Keratinocyte (primary cell): ENCODE measurements around the gene ANKRD39. TPM values are rescaled to one million over a fixed set of nuclear protein-coding genes. Genes with fewer than 3 reads are reported as not detected.

ENCODE experiments used
- DNase-seq: peaks from one replicate; pipeline ENCODE4 v3.0.0-alpha.2; 2011; ENCODE audit warnings: low read depth, missing footprints, low spot score
- FAIRE-seq: peaks from 2 replicates; lab custom pipeline; 2011; peaks lifted over from hg19 to GRCh38; lab: Jason Lieb, UNC
- H2AFZ ChIP-seq: 2 replicates; pipeline ENCODE4 v1.6.0; 2012; ENCODE audit warnings: low read length, control low read depth, inconsistent platforms; ENCODE audit not compliant: control insufficient read depth
- H3K27ac ChIP-seq: 2 replicates; pipeline ENCODE4 v1.5.1; 2011; ENCODE audit warnings: low read length; ENCODE audit not compliant: control insufficient read depth, insufficient read depth
- H3K27me3 ChIP-seq: 3 replicates; pipeline ENCODE4 v1.6.0; 2011; ENCODE audit warnings: low read length; ENCODE audit not compliant: control insufficient read depth, insufficient read depth; ENCODE audit errors: extremely low read depth
- H3K36me3 ChIP-seq, 2 experiments: 2 replicates in 1 of 2; 3 replicates in 1 of 2; pipeline ENCODE4 v1.5.1; 2011; ENCODE audit warnings: low read length in 2 of 2, mild to moderate bottlenecking in 1 of 2; ENCODE audit not compliant: control insufficient read depth in 2 of 2, insufficient read depth in 2 of 2; ENCODE audit errors: extremely low read depth in 1 of 2
- H3K4me1 ChIP-seq: 3 replicates; pipeline ENCODE4 v1.5.1; 2011; ENCODE audit warnings: low read length; ENCODE audit not compliant: control insufficient read depth, insufficient read depth; ENCODE audit errors: extremely low read depth
- H3K4me2 ChIP-seq: 3 replicates; pipeline ENCODE4 v1.6.0; 2011; ENCODE audit warnings: low read depth, low read length; ENCODE audit not compliant: control insufficient read depth, insufficient read depth; ENCODE audit errors: extremely low read depth
- H3K4me3 ChIP-seq, 3 experiments: fragments of 200-600 bp in 1 of 3; sonication (generic) in 1 of 3; 2 replicates in 2 of 3; 3 replicates in 1 of 3; pipeline ENCODE4 v1.5.1; 2011 to 2016; ENCODE audit warnings: low read length in 3 of 3, mild to moderate bottlenecking in 3 of 3, control low read depth in 2 of 3, inconsistent platforms in 1 of 3, low read depth in 1 of 3, mixed read lengths in 1 of 3, mixed run types in 1 of 3, moderate library complexity in 1 of 3; ENCODE audit not compliant: control insufficient read depth in 2 of 3, insufficient read depth in 2 of 3; ENCODE audit errors: extremely low read depth in 1 of 3
- H3K79me2 ChIP-seq: 2 replicates; pipeline ENCODE4 v1.6.0; 2012; ENCODE audit warnings: low read length; ENCODE audit not compliant: control insufficient read depth, insufficient read depth
- H3K9ac ChIP-seq: 3 replicates; pipeline ENCODE4 v1.6.0; 2011; ENCODE audit warnings: low read length; ENCODE audit not compliant: control insufficient read depth, insufficient read depth; ENCODE audit errors: extremely low read depth
- H3K9me1 ChIP-seq: 3 replicates; pipeline ENCODE4 v1.6.0; 2011; ENCODE audit warnings: low read length; ENCODE audit not compliant: control insufficient read depth, insufficient read depth; ENCODE audit errors: extremely low read depth
- H3K9me3 ChIP-seq: 2 replicates; pipeline ENCODE4 v1.5.1; 2012; ENCODE audit warnings: low read depth, low read length; ENCODE audit not compliant: control insufficient read depth
- H4K20me1 ChIP-seq: 3 replicates; pipeline ENCODE4 v1.6.0; 2011; ENCODE audit warnings: low read length; ENCODE audit not compliant: control insufficient read depth, insufficient read depth; ENCODE audit errors: extremely low read depth
- EZH2 ChIP-seq: IDR thresholded peaks from one replicate; pipeline ENCODE4 v1.6.1; 2012; ENCODE audit warnings: inconsistent platforms, mild to moderate bottlenecking, low read length, moderate library complexity
- dilution Hi-C: fragments of 300-500 bp; cut with MboI; formaldehyde crosslinking; loops from one replicate; pipeline ENCODE4 v1.7.0; 2020; ENCODE audit warnings: low sequenced_read_pairs; ENCODE audit not compliant: extremely low pct_ligation_motif_present
- polyA plus RNA-seq, 5 experiments: library from polyadenylated mRNA; depleted of rRNA in 3 of 5; stranded (reverse) in 3 of 5; stranded (forward) in 1 of 5; unstranded in 1 of 5; fragments of >200 nt; gene quantifications; 1 replicate in 1 of 5; 2 replicates in 3 of 5; 3 replicates in 1 of 5; pipeline versions ENCODE4 v1.2.1 to v1.2.3, GENCODE V29; 2011 to 2012; ENCODE audit warnings: missing spikeins in 2 of 5, low read depth in 1 of 5, low replicate concordance in 1 of 5
- TF ChIP-seq, protein P1 (sequence below), 3 experiments: IDR thresholded peaks in 1 of 3; conservative IDR thresholded peaks in 1 of 3; optimal IDR thresholded peaks in 1 of 3; 2 replicates in 2 of 3; 3 replicates in 1 of 3; pipeline versions ENCODE3 to v1.5.1; 2011; ENCODE audit warnings: low read length in 3 of 3, mild to moderate bottlenecking in 3 of 3, moderate library complexity in 2 of 3, control low read depth in 1 of 3, inconsistent platforms in 1 of 3; ENCODE audit not compliant: insufficient read depth in 2 of 3; ENCODE audit errors: extremely low read depth in 1 of 3

ANKRD39 gene
- polyA plus RNA-seq, 1 donor (not counting 4 experiments of a cell fraction or from before 2014, with no cell fraction given) = 7.2 TPM

DNA sequence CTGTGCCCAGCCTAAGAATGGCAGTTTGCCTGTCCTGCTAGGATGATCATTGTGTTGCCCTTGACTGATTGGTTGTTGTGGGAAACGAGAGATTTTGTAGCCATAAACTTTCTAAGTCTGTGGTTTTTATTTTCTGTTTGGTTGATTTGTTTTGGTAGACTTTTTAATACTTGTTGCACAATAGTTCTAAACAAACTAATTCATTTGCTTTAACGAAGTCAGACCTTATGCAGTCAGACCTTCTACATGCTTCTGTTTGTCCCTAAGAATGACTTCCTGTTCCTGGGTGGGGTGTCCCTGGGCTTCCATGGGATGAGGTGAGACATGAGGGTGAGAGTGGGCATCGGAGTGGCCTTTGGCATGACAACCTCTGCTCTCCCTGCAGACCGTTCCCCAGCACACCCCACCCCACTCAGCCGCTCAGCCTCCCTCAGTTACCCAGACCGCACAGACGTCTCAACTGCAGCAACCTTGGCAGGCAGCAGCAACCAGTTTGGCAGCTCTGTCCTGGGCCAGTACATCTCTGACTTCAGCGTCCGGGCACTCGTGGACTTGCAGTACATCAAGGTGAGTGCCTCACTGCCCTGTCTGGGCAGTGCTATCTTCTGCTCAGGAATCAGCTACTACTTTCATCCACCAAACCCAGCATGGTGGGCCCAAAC, 49.5 kb downstream of the ANKRD39 start:
- no peak for DNase-seq
- dilution Hi-C loops = no loop called here
- peaks cover 0 to 3% of the 10 kb centered on the region in 2 experiments for H3K36me3 ChIP-seq

DNA sequence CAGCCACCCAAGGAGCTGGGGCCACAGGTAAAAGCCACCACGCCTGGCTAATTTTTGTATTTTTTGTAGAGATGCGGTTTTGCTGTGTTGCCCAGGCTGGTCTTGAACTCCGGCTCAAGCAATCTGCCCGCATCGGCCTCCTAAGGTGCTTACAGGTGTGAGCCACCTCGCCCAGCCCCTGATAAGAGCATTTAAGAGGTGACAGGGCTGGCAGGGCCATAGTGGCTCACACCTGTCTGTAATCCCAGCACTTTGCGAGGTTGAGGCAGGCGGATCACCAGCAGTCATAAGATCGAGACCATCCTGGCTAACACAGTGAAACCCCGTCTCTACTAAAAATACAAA, 50.7 kb downstream of the ANKRD39 start:
- Histone ChIP-seq H3K9me3 (no peaks in the 10 kb centered on the region), H3K36me3 (peaks cover 0 to 5% of the 10 kb centered on the region in 2 experiments), H3K4me3 (no peak overlapping the region), H3K27me3 (no peaks in the 10 kb centered on the region), H3K9ac (no peak overlapping the region), H3K4me2 (no peak overlapping the region), H2AFZ (no peak overlapping the region), H3K4me1 (no peaks in the 10 kb centered on the region), H3K27ac (no peak overlapping the region), H4K20me1 (no peaks in the 10 kb centered on the region), H3K9me1 (no peaks in the 10 kb centered on the region), H3K79me2 (no peaks in the 10 kb centered on the region)
- TF ChIP-seq, protein P1, sequence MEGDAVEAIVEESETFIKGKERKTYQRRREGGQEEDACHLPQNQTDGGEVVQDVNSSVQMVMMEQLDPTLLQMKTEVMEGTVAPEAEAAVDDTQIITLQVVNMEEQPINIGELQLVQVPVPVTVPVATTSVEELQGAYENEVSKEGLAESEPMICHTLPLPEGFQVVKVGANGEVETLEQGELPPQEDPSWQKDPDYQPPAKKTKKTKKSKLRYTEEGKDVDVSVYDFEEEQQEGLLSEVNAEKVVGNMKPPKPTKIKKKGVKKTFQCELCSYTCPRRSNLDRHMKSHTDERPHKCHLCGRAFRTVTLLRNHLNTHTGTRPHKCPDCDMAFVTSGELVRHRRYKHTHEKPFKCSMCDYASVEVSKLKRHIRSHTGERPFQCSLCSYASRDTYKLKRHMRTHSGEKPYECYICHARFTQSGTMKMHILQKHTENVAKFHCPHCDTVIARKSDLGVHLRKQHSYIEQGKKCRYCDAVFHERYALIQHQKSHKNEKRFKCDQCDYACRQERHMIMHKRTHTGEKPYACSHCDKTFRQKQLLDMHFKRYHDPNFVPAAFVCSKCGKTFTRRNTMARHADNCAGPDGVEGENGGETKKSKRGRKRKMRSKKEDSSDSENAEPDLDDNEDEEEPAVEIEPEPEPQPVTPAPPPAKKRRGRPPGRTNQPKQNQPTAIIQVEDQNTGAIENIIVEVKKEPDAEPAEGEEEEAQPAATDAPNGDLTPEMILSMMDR (optimal IDR thresholded peaks at IDR 0.05 in 1 of 3, IDR thresholded peaks at IDR 0.05 in 1 of 3, conservative IDR thresholded peaks at IDR 0.05 in 1 of 3; ENCODE audit: extremely low read depth in 1 of 3, insufficient read depth in 2 of 3, low read length in 3 of 3) = no peak
- no peak for TF ChIP-seq EZH2
- FAIRE-seq = no peak
- no peak for DNase-seq
- dilution Hi-C loops = no loop called here

More for the DNA sequence above, 49.5 kb downstream of the ANKRD39 start:
- no peak overlapping the region for H2AFZ ChIP-seq
- H3K4me3 ChIP-seq = no peak overlapping the region
- no peaks in the 10 kb centered on the region for H3K4me1 ChIP-seq
- H3K9me1 ChIP-seq = no peaks in the 10 kb centered on the region
- FAIRE-seq = no peak
- H3K9ac ChIP-seq = no peak overlapping the region
- no peaks in the 10 kb centered on the region for H3K79me2 ChIP-seq
- H3K27me3 ChIP-seq = no peaks in the 10 kb centered on the region
- no peak overlapping the region for H3K27ac ChIP-seq
- no peaks in the 10 kb centered on the region for H3K9me3 ChIP-seq
- H3K4me2 ChIP-seq = no peak overlapping the region
- TF ChIP-seq EZH2 = no peak
- TF ChIP-seq, protein P1 (optimal IDR thresholded peaks at IDR 0.05 in 1 of 3, IDR thresholded peaks at IDR 0.05 in 1 of 3, conservative IDR thresholded peaks at IDR 0.05 in 1 of 3; ENCODE audit: extremely low read depth in 1 of 3, insufficient read depth in 2 of 3, low read length in 3 of 3) = no peak
- H4K20me1 ChIP-seq = no peaks in the 10 kb centered on the region
